Measurements from ENCODE around the gene COL6A1.

The COL6A1 gene

GRCh38 chr21:45979141-45979631 lies 2.4 kb upstream of the COL6A1 start:
- in situ Hi-C loops (cut with MboI; ENCODE audit: low pct_unique_long_range_greater_than_20kb, low sequenced_read_pairs): no loop called here
- DNase-seq: no peak

- in situ Hi-C loops (cut with MboI; ENCODE audit: low pct_unique_long_range_greater_than_20kb, low sequenced_read_pairs): no loop called here
- DNase-seq: no peak
Observed at GRCh38 chr21:45979651-45980050, 1.9 kb upstream of the COL6A1 start.

- in situ Hi-C loops (cut with MboI; ENCODE audit: low pct_unique_long_range_greater_than_20kb, low sequenced_read_pairs): no loop called here
- DNase-seq: no peak
Observed at GRCh38 chr21:45980271-45980670, 1.3 kb upstream of the COL6A1 start.

GRCh38 chr21:45980697-45981096 lies 873 bp upstream of the COL6A1 start:
- no peak for DNase-seq
- in situ Hi-C loops (cut with MboI; ENCODE audit: low pct_unique_long_range_greater_than_20kb, low sequenced_read_pairs): no loop called here

- in situ Hi-C loops (cut with MboI; ENCODE audit: low pct_unique_long_range_greater_than_20kb, low sequenced_read_pairs): no loop called here
- peak; percentile 9 for DNase-seq
Observed at GRCh38 chr21:45982092-45982757, 655 bp downstream of the COL6A1 start.

- in situ Hi-C loops (cut with MboI; ENCODE audit: low pct_unique_long_range_greater_than_20kb, low sequenced_read_pairs): no loop called here
- DNase-seq: no peak
Observed at GRCh38 chr21:45982758-45983648, 1.4 kb downstream of the COL6A1 start.

GRCh38 chr21:45983649-45983965 lies 2.0 kb downstream of the COL6A1 start:
- in situ Hi-C loops (cut with MboI; ENCODE audit: low pct_unique_long_range_greater_than_20kb, low sequenced_read_pairs): no loop called here
- no peak for DNase-seq

GRCh38 chr21:45983981-45984551 lies 2.5 kb downstream of the COL6A1 start:
- DNase-seq: no peak
- in situ Hi-C loops (cut with MboI; ENCODE audit: low pct_unique_long_range_greater_than_20kb, low sequenced_read_pairs): no loop called here

- in situ Hi-C loops (cut with MboI; ENCODE audit: low pct_unique_long_range_greater_than_20kb, low sequenced_read_pairs): no loop called here
- DNase-seq: no peak
Observed at GRCh38 chr21:45984584-45985095, 3.1 kb downstream of the COL6A1 start.

- in situ Hi-C loops (cut with MboI; ENCODE audit: low pct_unique_long_range_greater_than_20kb, low sequenced_read_pairs): no loop called here
- no peak for DNase-seq
Observed at GRCh38 chr21:45985471-45986315, 4.1 kb downstream of the COL6A1 start.

- no peak for DNase-seq
- in situ Hi-C loops (cut with MboI; ENCODE audit: low pct_unique_long_range_greater_than_20kb, low sequenced_read_pairs): no loop called here
Observed at GRCh38 chr21:45986316-45987051, 4.9 kb downstream of the COL6A1 start.

GRCh38 chr21:45987121-45987711 lies 5.6 kb downstream of the COL6A1 start:
- in situ Hi-C loops (cut with MboI; ENCODE audit: low pct_unique_long_range_greater_than_20kb, low sequenced_read_pairs): no loop called here

GRCh38 chr21:45988366-45989347 lies 7.1 kb downstream of the COL6A1 start:
- in situ Hi-C loops (cut with MboI; ENCODE audit: low pct_unique_long_range_greater_than_20kb, low sequenced_read_pairs): no loop called here
- DNase-seq: no peak

More at GRCh38 chr21:45987121-45987711, 5.6 kb downstream of the COL6A1 start:
- no peak for DNase-seq

- in situ Hi-C loops (cut with MboI; ENCODE audit: low pct_unique_long_range_greater_than_20kb, low sequenced_read_pairs): no loop called here
- DNase-seq: no peak
Observed at GRCh38 chr21:45989355-45990048, 7.9 kb downstream of the COL6A1 start.

- in situ Hi-C loops (cut with MboI; ENCODE audit: low pct_unique_long_range_greater_than_20kb, low sequenced_read_pairs): no loop called here
- DNase-seq: no peak
Observed at GRCh38 chr21:45990049-45990711, 8.6 kb downstream of the COL6A1 start.
